KMS-11 (cell line): Measurements from ENCODE around the gene PAX3.

Experiments used
- H2AFZ ChIP-seq: fragments of 200-600 bp; sonication (generic); 2 replicates; pipeline ENCODE4 v1.6.1; 2016; ENCODE audit warnings: antibody characterized with exemption, mixed run types, low read depth
- H3K27ac ChIP-seq: fragments of 200-600 bp; sonication (generic); 2 replicates; pipeline ENCODE4 v1.6.1; 2016; ENCODE audit warnings: mild to moderate bottlenecking, mixed run types
- H3K27me3 ChIP-seq: fragments of 200-600 bp; sonication (generic); 2 replicates; pipeline ENCODE4 v1.6.1; 2017; ENCODE audit warnings: mild to moderate bottlenecking, low read depth, mixed run types, moderate library complexity; ENCODE audit not compliant: insufficient read depth
- H3K36me3 ChIP-seq: fragments of 200-600 bp; sonication (generic); 2 replicates; pipeline ENCODE4 v1.6.1; 2017; ENCODE audit warnings: mild to moderate bottlenecking, mixed run types; ENCODE audit not compliant: insufficient read depth
- H3K4me1 ChIP-seq: fragments of 200-600 bp; sonication (generic); 2 replicates; pipeline ENCODE4 v1.6.1; 2016; ENCODE audit warnings: mild to moderate bottlenecking, low read depth, mixed run types; ENCODE audit not compliant: poor library complexity, severe bottlenecking
- H3K4me2 ChIP-seq: fragments of 200-600 bp; sonication (generic); 2 replicates; pipeline ENCODE4 v1.7.0; 2016; ENCODE audit warnings: mild to moderate bottlenecking, mixed run types
- H3K4me3 ChIP-seq: fragments of 200-600 bp; sonication (generic); IDR thresholded peaks from 2 replicates; pipeline ENCODE4 v1.6.1; 2017; ENCODE audit warnings: low read depth, low read length, mixed read lengths; ENCODE audit not compliant: insufficient read depth
- H3K79me2 ChIP-seq: fragments of 200-600 bp; sonication (generic); 2 replicates; pipeline ENCODE4 v1.6.1; 2016; ENCODE audit warnings: low read depth, mixed run types; ENCODE audit not compliant: insufficient read depth
- H3K9ac ChIP-seq: fragments of 200-600 bp; sonication (generic); 2 replicates; pipeline ENCODE4 v1.6.1; 2016; ENCODE audit warnings: mild to moderate bottlenecking, mixed run types
- H4K20me1 ChIP-seq: fragments of 200-600 bp; sonication (generic); 2 replicates; pipeline ENCODE4 v1.6.1; 2016; ENCODE audit warnings: mild to moderate bottlenecking, mixed run types; ENCODE audit not compliant: insufficient read depth
- TF ChIP-seq, protein P1 (sequence below): fragments of 200-600 bp; sonication (generic); conservative IDR thresholded peaks from 2 replicates; pipeline ENCODE4 v1.6.1; 2017; ENCODE audit warnings: low read depth, mild to moderate bottlenecking, antibody characterized with exemption, low read length, moderate library complexity, mixed read lengths

Gene PAX3

DNA sequence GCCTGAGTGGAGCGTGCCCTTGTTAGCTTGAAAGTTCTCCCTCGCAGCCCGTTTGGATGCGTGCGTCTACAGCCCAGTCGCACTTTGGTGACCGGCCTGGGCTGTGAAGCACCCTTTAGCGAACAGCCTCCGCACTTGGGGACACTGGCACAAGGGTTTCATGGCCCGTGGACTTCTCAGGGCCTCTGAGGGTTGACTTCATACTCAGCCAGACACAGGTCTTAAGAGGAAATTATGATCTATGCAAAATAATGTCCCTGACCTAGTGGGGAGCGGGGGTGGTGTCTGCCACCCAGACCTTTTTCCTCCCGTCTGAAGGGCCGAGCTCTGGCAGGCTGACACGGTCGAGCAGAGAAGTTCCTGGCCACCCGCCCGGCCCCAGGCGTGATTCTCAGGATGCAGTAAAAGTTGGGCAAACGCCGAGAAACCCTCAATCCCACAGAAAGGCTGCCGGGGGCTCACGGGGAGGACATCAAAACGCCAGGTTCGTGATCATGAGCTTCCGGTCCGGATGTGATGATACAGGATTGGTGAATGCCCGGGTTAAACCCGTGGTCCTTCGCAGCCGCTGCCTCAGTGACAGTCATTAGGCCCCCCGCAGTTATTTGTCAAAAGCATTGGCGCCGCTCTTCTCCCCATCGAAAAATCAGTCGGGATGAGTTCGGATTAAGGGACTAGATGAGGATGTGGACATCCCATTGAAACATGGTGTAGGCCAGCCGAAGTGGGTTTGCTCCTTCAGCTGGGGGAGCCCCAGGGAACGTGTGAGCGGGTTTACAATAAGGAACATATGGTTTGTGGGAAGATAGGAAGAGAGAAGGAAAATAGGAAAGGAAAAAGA lies 3.6 kb upstream of the PAX3 start:
- Histone ChIP-seq H3K4me2 (no peak overlapping the region), H3K4me1 (peaks cover 11% of the 10 kb centered on the region), H4K20me1 (no peaks in the 10 kb centered on the region), H2AFZ (no peak overlapping the region), H3K4me3 (no peak overlapping the region), H3K27me3 (peaks cover 3% of the 10 kb centered on the region; the same call in 1 of the 2 replicates), H3K79me2 (no peaks in the 10 kb centered on the region), H3K27ac (no peak overlapping the region), H3K9ac (no peak overlapping the region), H3K36me3 (no peaks in the 10 kb centered on the region)
- TF ChIP-seq, protein P1, sequence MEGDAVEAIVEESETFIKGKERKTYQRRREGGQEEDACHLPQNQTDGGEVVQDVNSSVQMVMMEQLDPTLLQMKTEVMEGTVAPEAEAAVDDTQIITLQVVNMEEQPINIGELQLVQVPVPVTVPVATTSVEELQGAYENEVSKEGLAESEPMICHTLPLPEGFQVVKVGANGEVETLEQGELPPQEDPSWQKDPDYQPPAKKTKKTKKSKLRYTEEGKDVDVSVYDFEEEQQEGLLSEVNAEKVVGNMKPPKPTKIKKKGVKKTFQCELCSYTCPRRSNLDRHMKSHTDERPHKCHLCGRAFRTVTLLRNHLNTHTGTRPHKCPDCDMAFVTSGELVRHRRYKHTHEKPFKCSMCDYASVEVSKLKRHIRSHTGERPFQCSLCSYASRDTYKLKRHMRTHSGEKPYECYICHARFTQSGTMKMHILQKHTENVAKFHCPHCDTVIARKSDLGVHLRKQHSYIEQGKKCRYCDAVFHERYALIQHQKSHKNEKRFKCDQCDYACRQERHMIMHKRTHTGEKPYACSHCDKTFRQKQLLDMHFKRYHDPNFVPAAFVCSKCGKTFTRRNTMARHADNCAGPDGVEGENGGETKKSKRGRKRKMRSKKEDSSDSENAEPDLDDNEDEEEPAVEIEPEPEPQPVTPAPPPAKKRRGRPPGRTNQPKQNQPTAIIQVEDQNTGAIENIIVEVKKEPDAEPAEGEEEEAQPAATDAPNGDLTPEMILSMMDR = no peak

DNA sequence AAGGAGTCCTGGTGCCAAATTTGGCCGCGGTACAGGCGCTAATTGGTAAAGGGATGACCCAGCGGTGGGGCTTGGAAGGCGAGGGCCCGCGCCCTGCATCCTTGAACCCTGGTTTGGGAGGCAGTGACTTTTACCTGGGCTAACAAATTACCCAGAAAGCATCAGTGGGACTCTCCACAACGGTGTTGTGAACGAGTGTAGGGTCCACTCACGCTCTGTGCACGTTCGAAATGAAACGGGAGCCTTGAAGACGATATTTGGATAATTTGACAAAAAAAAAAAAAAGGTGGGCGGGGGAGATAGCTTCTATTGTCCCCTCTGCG lies 3.0 kb upstream of the PAX3 start:
- Histone ChIP-seq H3K4me3 (no peak overlapping the region), H3K36me3 (no peaks in the 10 kb centered on the region), H4K20me1 (no peaks in the 10 kb centered on the region), H3K79me2 (no peaks in the 10 kb centered on the region), H3K27me3 (peaks cover 3% of the 10 kb centered on the region; the same call in 1 of the 2 replicates), H2AFZ (no peak overlapping the region), H3K27ac (no peak overlapping the region), H3K4me2 (no peak overlapping the region), H3K9ac (no peak overlapping the region), H3K4me1 (peaks cover 11% of the 10 kb centered on the region)
- TF ChIP-seq, protein P1 = no peak

DNA sequence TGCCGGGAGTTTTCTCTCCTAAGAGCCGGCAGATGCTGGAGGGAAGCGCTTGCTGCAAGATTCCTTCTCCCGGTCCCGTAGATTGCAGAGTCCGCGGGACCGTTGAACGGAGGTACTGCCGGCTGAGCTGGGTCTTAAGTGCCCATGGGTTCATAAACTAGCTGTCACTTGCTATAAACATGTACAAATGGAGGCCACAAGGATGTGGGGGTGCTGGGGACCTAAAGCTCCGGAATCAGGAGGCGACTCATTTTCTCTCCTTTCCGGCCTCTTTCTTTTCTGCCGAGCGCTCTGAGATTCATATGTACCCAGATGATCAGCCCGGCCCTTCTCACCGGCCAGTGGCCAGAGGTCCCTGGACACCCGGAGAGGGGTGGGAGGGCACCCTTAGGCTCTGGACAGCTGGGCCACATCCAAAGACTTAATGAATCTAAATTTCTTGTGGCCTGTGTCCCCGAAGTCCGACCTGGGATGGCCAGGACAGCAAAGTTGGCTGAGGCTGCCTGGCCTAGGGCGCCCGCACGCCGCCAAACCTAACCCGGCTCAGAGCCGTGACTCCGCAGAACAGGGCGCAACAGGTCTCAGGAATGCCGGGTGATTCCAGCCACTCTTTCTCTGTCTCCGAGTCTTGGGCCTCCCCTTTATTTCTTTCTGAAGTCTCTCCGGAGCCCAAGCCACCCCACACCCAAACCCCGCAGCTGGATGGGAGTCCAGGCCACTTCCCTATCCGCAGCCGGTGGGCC lies 2.4 kb upstream of the PAX3 start:
- H3K4me3 ChIP-seq = no peak overlapping the region
- H4K20me1 ChIP-seq = no peaks in the 10 kb centered on the region
- no peaks in the 10 kb centered on the region for H3K36me3 ChIP-seq
- no peak overlapping the region for H3K27ac ChIP-seq
- peaks cover 7% of the 10 kb centered on the region for H3K4me1 ChIP-seq
- no peak overlapping the region for H3K4me2 ChIP-seq
- H3K9ac ChIP-seq = no peak overlapping the region
- no peaks in the 10 kb centered on the region for H3K79me2 ChIP-seq
- TF ChIP-seq, protein P1 = no peak
- peaks cover 3% of the 10 kb centered on the region; the same call in 1 of the 2 replicates for H3K27me3 ChIP-seq
- no peak overlapping the region for H2AFZ ChIP-seq

DNA sequence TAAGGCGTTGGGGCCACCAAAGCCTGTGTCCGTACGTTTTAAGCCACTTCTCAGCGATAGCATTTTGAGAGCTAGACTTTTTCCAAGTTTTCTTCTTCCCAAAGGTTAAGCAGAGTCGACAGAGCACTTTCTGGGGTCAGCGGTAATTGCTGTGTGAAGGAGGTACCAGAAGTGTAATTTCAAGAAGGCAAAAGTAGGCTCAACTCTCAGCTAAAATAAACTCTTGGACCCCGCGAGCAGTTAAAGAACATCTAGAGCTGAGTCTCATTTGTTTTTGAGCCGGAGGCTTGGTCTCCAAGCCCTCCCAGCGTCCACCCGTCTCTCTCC lies 1.9 kb upstream of the PAX3 start:
- Histone ChIP-seq H3K27me3 (peaks cover 3% of the 10 kb centered on the region; the same call in 1 of the 2 replicates), H3K36me3 (no peaks in the 10 kb centered on the region), H3K27ac (no peak overlapping the region), H3K9ac (no peak overlapping the region), H3K4me3 (no peak overlapping the region), H3K4me1 (peaks cover 7% of the 10 kb centered on the region), H4K20me1 (no peaks in the 10 kb centered on the region), H3K79me2 (no peaks in the 10 kb centered on the region), H2AFZ (no peak overlapping the region), H3K4me2 (no peak overlapping the region)
- TF ChIP-seq, protein P1 = no peak
